Measurements from ENCODE around the gene RBM33. TPM values are rescaled to one million over a fixed set of nuclear protein-coding genes. Genes with fewer than 3 reads are reported as not detected.

Gene RBM33
- total and polyA plus RNA-seq, 2 of the 13 experiments (the other 11 are each of a cell fraction or from before 2014, with no cell fraction given) = 12.4 to 28.9 TPM

GRCh38 chr7:155644971-155645509, 579 bp downstream of the RBM33 start (continued):
- TF ChIP-seq CREB1 (IDR thresholded peaks at IDR 0.05) (no peak), CREB1 (CRISPR knock-in tag; IDR thresholded peaks at IDR 0.05) (no peak), MLLT10 (CRISPR knock-in tag; IDR thresholded peaks at IDR 0.05) (no peak), ZNF251 (CRISPR knock-in tag; IDR thresholded peaks at IDR 0.05) (0 out of 2 replicates have a peak, but pooled peaks have one; percentile 67)

DNA sequence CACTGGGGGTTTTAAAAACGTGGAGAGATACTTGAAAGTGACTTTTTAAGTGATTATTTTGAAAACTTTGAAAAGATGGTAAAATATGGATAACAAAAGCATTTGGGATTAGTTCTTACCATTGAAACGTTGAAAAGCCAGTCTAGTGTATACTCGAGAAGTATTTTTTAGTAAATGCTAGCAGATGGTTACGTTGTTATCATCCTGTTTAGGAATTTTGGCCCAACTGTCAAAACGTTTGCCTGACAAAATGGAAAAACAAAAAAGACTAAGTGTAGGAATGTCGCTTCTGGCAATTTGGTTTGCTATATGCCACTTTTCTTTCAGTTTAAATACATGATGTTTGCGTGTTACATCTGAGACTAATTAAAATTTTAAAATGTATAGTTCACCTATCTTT, 1.2 kb downstream of the RBM33 start:
- H3K27me3 ChIP-seq (ENCODE audit: control insufficient read depth in 1 of 2, insufficient read depth in 2 of 2, low read length in 2 of 2) = no peaks in the 10 kb centered on the region; a peak in 1 of 5 replicates
- in situ Hi-C loops (cut with HindIII; ENCODE audit: extremely low pct_ligation_motif_present, low pct_unique_long_range_greater_than_20kb) = no loop called here
- H3K4me1 ChIP-seq (ENCODE audit: insufficient read depth, low read length) = peaks cover 64% of the 10 kb centered on the region
- H4K20me1 ChIP-seq (ENCODE audit: insufficient read depth, low read length) = peaks cover 35% of the 10 kb centered on the region; the same call in 1 of the 2 replicates
- peak overlapping the region; percentile 98 for H3K9ac ChIP-seq (ENCODE audit: insufficient read depth, low read depth, low read length)
- H3K36me3 ChIP-seq (replicated peaks in 1 of 2; ENCODE audit: control insufficient read depth in 1 of 2, insufficient read depth in 2 of 2, low read length in 2 of 2) = peaks cover 2 to 13% of the 10 kb centered on the region in 2 experiments
- H3K9me3 ChIP-seq (ENCODE audit: low read length) = peaks cover 10% of the 10 kb centered on the region; the same call in 1 of the 2 replicates
- no peak overlapping the region for H2AFZ ChIP-seq (ENCODE audit: low read length)
- DNase-seq (ENCODE audit: low spot score) = no peak
- intact Hi-C loops (cut with micrococcal nuclease; ENCODE audit: unreplicated experiment) = no loop called here
- BruUV-seq (replicated peaks) = no TSS peak
- peak overlapping the region; percentile 97 for H3K27ac ChIP-seq (ENCODE audit: extremely low read length, insufficient read depth, low read length)
- no peak for FAIRE-seq
- 10% methylated on average over 7 of the region's 7 CpGs for WGBS (ENCODE audit: low lambda C conversion rate)
- no peak for ATAC-seq
- POLR2A ChIA-PET = no interaction called here
- peaks cover 67% of the 10 kb centered on the region for H3K79me2 ChIP-seq (ENCODE audit: insufficient read depth, low read length)
- CTCF ChIA-PET (ENCODE audit: low intra/inter-chr PET ratio, low total read pairs) = no interaction called here
- H3K4me3 ChIP-seq (replicated peaks in 1 of 3; ENCODE audit: insufficient read depth in 1 of 3, low read depth in 2 of 3, low read length in 3 of 3) = peak overlapping the region; percentile 80 to 95 (median 94)
- H3K4me2 ChIP-seq (ENCODE audit: low read depth, low read length) = peak overlapping the region; percentile 76
- TF ChIP-seq TERF1 (CRISPR knock-in tag; IDR thresholded peaks at IDR 0.05) (no peak), SIX4 (CRISPR knock-in tag; IDR thresholded peaks at IDR 0.05) (no peak), TCF12 (IDR thresholded peaks at IDR 0.05) (no peak), TCF12 (CRISPR knock-in tag; IDR thresholded peaks at IDR 0.05) (no peak), TFAP4 (IDR thresholded peaks at IDR 0.05; ENCODE audit: borderline replicate concordance, low read depth) (no peak), SNAPC2 (CRISPR knock-in tag; IDR thresholded peaks at IDR 0.05) (no peak)
